DOHH2 (cell line): ENCODE data around the gene GATA2.

Experiments used
- H3F3A ChIP-seq: fragments of 200-600 bp; sonication (generic), shearing (Covaris generic); 2 replicates; pipeline ENCODE4 v1.6.0; 2016; ENCODE audit warnings: antibody characterized with exemption, mild to moderate bottlenecking; ENCODE audit not compliant: control insufficient read depth, insufficient read depth
- H3K27ac ChIP-seq: fragments of 200-600 bp; sonication (generic); 2 replicates; pipeline ENCODE4 v1.5.1; 2014; ENCODE audit warnings: low read depth, mild to moderate bottlenecking, low read length, moderate library complexity
- H3K27me3 ChIP-seq: fragments of 200-600 bp; sonication (generic); 2 replicates; pipeline ENCODE4 v1.6.1; 2014; ENCODE audit warnings: mild to moderate bottlenecking, low read length, mixed read lengths; ENCODE audit not compliant: control insufficient read depth
- H3K36me3 ChIP-seq: fragments of 200-600 bp; sonication (generic); 2 replicates; pipeline ENCODE4 v1.6.1; 2014; ENCODE audit warnings: mild to moderate bottlenecking, low read length, moderate library complexity, mixed read lengths; ENCODE audit not compliant: control insufficient read depth
- H3K4me1 ChIP-seq: fragments of 200-600 bp; sonication (generic); 2 replicates; pipeline ENCODE4 v1.6.1; 2014; ENCODE audit warnings: mild to moderate bottlenecking, low read length, mixed read lengths; ENCODE audit not compliant: control insufficient read depth
- H3K4me2 ChIP-seq: fragments of 200-600 bp; sonication (generic); 2 replicates; pipeline ENCODE4 v1.6.0; 2014; ENCODE audit warnings: mild to moderate bottlenecking, low read length, moderate library complexity
- H3K4me3 ChIP-seq: fragments of 200-600 bp; sonication (generic); 2 replicates; pipeline ENCODE4 v1.5.1; 2014; ENCODE audit warnings: mild to moderate bottlenecking, low read length, mixed read lengths
- H3K79me2 ChIP-seq: fragments of 200-600 bp; sonication (generic); 2 replicates; pipeline ENCODE4 v1.6.1; 2014; ENCODE audit warnings: mild to moderate bottlenecking, low read length, mixed read lengths; ENCODE audit not compliant: control insufficient read depth
- H3K9me2 ChIP-seq: fragments of 200-600 bp; sonication (generic); replicated peaks from 2 replicates; pipeline ENCODE4 v1.6.1; 2014; ENCODE audit warnings: mild to moderate bottlenecking, low read length, mixed read lengths; ENCODE audit not compliant: control insufficient read depth
- H3K9me3 ChIP-seq: fragments of 200-600 bp; sonication (generic); 2 replicates; pipeline ENCODE4 v1.6.1; 2014; ENCODE audit warnings: antibody characterized with exemption, low read length, mixed read lengths; ENCODE audit not compliant: control insufficient read depth, insufficient read depth
- H4K20me1 ChIP-seq: fragments of 200-600 bp; sonication (generic); 2 replicates; pipeline ENCODE4 v1.6.0; 2014; ENCODE audit warnings: low read depth, mild to moderate bottlenecking, antibody characterized with exemption, low read length, moderate library complexity; ENCODE audit not compliant: control insufficient read depth, insufficient read depth
- CTCF ChIP-seq: fragments of 200-600 bp; sonication (generic); IDR thresholded peaks from one replicate; pipeline ENCODE4 v1.5.1; 2014; ENCODE audit warnings: antibody characterized with exemption, mild to moderate bottlenecking, low read depth, low read length; ENCODE audit not compliant: poor library complexity, severe bottlenecking
- EZH2phosphoT487 ChIP-seq: fragments of 200-600 bp; sonication (generic); IDR thresholded peaks from 2 replicates; pipeline ENCODE4 v1.6.1; 2017; ENCODE audit warnings: borderline replicate concordance, mild to moderate bottlenecking, antibody characterized with exemption, low read length, moderate library complexity, mixed read lengths

The GATA2 gene

GRCh38 chr3:128463771-128464170 lies 29.2 kb downstream of the GATA2 start:
- Histone ChIP-seq H3K79me2 (no peaks in the 10 kb centered on the region), H3K4me3 (no peak overlapping the region), H3K36me3 (no peaks in the 10 kb centered on the region), H4K20me1 (no peaks in the 10 kb centered on the region), H3K27ac (no peak overlapping the region), H3K9me3 (no peaks in the 10 kb centered on the region), H3F3A (no peaks in the 10 kb centered on the region), H3K4me2 (no peak overlapping the region), H3K9me2 (no peaks in the 10 kb centered on the region), H3K27me3 (0 out of 2 replicates have a peak, but pooled peaks cover 3% of the 10 kb centered on the region), H3K4me1 (no peaks in the 10 kb centered on the region)
- TF ChIP-seq EZH2phosphoT487 = no peak
- TF ChIP-seq CTCF = no peak

- no peak for TF ChIP-seq EZH2phosphoT487
- no peak for TF ChIP-seq CTCF
- Histone ChIP-seq H3K36me3 (no peaks in the 10 kb centered on the region), H3K79me2 (no peaks in the 10 kb centered on the region), H3K4me3 (no peak overlapping the region), H3K4me2 (no peak overlapping the region), H3K9me2 (no peaks in the 10 kb centered on the region), H3K27me3 (0 out of 2 replicates have a peak, but pooled peaks cover 3% of the 10 kb centered on the region), H3K27ac (no peak overlapping the region), H3K9me3 (no peaks in the 10 kb centered on the region), H4K20me1 (no peaks in the 10 kb centered on the region), H3F3A (no peaks in the 10 kb centered on the region), H3K4me1 (no peaks in the 10 kb centered on the region)
These were observed 29.6 kb downstream of the GATA2 start for GRCh38 chr3:128463354-128463753.

DNA sequence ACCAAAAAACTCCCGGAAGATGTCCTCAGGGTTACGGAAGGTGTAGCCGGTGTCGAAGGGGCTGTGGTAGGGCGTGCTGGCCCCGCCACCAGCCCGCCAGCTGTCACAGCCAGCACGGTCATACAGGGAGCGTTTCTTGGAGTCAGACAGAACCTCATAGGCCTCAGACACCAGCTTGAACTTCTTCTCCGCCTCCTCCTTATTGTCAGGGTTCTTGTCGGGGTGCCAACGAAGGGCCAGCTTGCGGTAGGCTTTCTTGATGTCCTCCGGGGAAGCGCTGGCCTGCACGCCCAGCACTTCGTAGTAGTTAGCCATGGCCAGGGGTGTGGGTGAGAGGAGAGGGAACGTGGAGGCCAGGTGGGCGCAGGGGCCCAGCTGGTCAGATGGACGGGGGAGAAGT lies 30.1 kb downstream of the GATA2 start:
- Histone ChIP-seq H3K27me3 (0 out of 2 replicates have a peak, but pooled peaks cover 3% of the 10 kb centered on the region), H3K4me1 (no peaks in the 10 kb centered on the region), H3K36me3 (no peaks in the 10 kb centered on the region), H3F3A (no peaks in the 10 kb centered on the region), H3K27ac (no peak overlapping the region), H3K79me2 (no peaks in the 10 kb centered on the region), H3K4me3 (no peak overlapping the region), H3K4me2 (no peak overlapping the region), H3K9me3 (no peaks in the 10 kb centered on the region), H4K20me1 (no peaks in the 10 kb centered on the region), H3K9me2 (no peaks in the 10 kb centered on the region)
- TF ChIP-seq EZH2phosphoT487 = no peak
- TF ChIP-seq CTCF = no peak
